ENCODE data around the gene TENM4.

Gene TENM4

GRCh38 chr11:78662811-78663210 is 778.0 kb downstream of the TENM4 start:
- H3K27ac ChIP-seq = no peak overlapping the region

GRCh38 chr11:78660471-78660870 is 780.4 kb downstream of the TENM4 start:
- Histone ChIP-seq H3K9ac (ENCODE audit: insufficient read length) (no peak overlapping the region), H3K9me3 (ENCODE audit: low read depth, low read length) (no peaks in the 10 kb centered on the region), H3K36me3 (ENCODE audit: insufficient read depth, low read length) (no peaks in the 10 kb centered on the region), H3K4me3 (no peak overlapping the region), H3K27ac (no peak overlapping the region)
- no peak for TF ChIP-seq EZH2 (IDR thresholded peaks at IDR 0.05)
- TF ChIP-seq FOXP2 (optimal IDR thresholded peaks at IDR 0.05; ENCODE audit: control extremely low read depth, extremely low read length, insufficient read depth) = no peak
- no peak for TF ChIP-seq POLR2AphosphoS5 (IDR thresholded peaks at IDR 0.05; ENCODE audit: borderline replicate concordance, low read depth, low read length)
- DNase-seq (ENCODE audit: low read depth, low spot score) = no peak

More at GRCh38 chr11:78662811-78663210, 778.0 kb downstream of the TENM4 start:
- no peak for TF ChIP-seq POLR2AphosphoS5 (IDR thresholded peaks at IDR 0.05; ENCODE audit: borderline replicate concordance, low read depth, low read length)
- no peak for TF ChIP-seq FOXP2 (optimal IDR thresholded peaks at IDR 0.05; ENCODE audit: control extremely low read depth, extremely low read length, insufficient read depth)
- no peak for TF ChIP-seq EZH2 (IDR thresholded peaks at IDR 0.05)
- Histone ChIP-seq H3K4me3 (no peak overlapping the region), H3K9me3 (ENCODE audit: low read depth, low read length) (no peaks in the 10 kb centered on the region), H3K36me3 (ENCODE audit: insufficient read depth, low read length) (no peaks in the 10 kb centered on the region), H3K9ac (ENCODE audit: insufficient read length) (no peak overlapping the region)
- no peak for DNase-seq (ENCODE audit: low read depth, low spot score)

GRCh38 chr11:78659326-78660270 is 781.2 kb downstream of the TENM4 start:
- no peak overlapping the region for H3K4me3 ChIP-seq
- H3K36me3 ChIP-seq (ENCODE audit: insufficient read depth, low read length) = no peaks in the 10 kb centered on the region
- H3K9me3 ChIP-seq (ENCODE audit: low read depth, low read length) = no peaks in the 10 kb centered on the region
- no peak for DNase-seq (ENCODE audit: low read depth, low spot score)
- no peak for TF ChIP-seq EZH2 (IDR thresholded peaks at IDR 0.05)
- TF ChIP-seq POLR2AphosphoS5 (IDR thresholded peaks at IDR 0.05; ENCODE audit: borderline replicate concordance, low read depth, low read length) = no peak
- TF ChIP-seq FOXP2 (optimal IDR thresholded peaks at IDR 0.05; ENCODE audit: control extremely low read depth, extremely low read length, insufficient read depth) = no peak
- no peak overlapping the region for H3K9ac ChIP-seq (ENCODE audit: insufficient read length)
- no peak overlapping the region for H3K27ac ChIP-seq

- TF ChIP-seq POLR2AphosphoS5 (IDR thresholded peaks at IDR 0.05; ENCODE audit: borderline replicate concordance, low read depth, low read length) (no peak), FOXP2 (optimal IDR thresholded peaks at IDR 0.05; ENCODE audit: control extremely low read depth, extremely low read length, insufficient read depth) (no peak), EZH2 (IDR thresholded peaks at IDR 0.05) (no peak)
- no peaks in the 10 kb centered on the region for H3K9me3 ChIP-seq (ENCODE audit: low read depth, low read length)
Measured at GRCh38 chr11:78657968-78658839, 782.6 kb downstream of the TENM4 start.

GRCh38 chr11:78657441-78657840 is 783.4 kb downstream of the TENM4 start:
- TF ChIP-seq POLR2AphosphoS5 (IDR thresholded peaks at IDR 0.05; ENCODE audit: borderline replicate concordance, low read depth, low read length) = no peak
- no peak for TF ChIP-seq FOXP2 (optimal IDR thresholded peaks at IDR 0.05; ENCODE audit: control extremely low read depth, extremely low read length, insufficient read depth)
- TF ChIP-seq EZH2 (IDR thresholded peaks at IDR 0.05) = no peak
- Histone ChIP-seq H3K36me3 (ENCODE audit: insufficient read depth, low read length) (no peaks in the 10 kb centered on the region), H3K9me3 (ENCODE audit: low read depth, low read length) (no peaks in the 10 kb centered on the region), H3K27ac (no peak overlapping the region), H3K4me3 (no peak overlapping the region), H3K9ac (ENCODE audit: insufficient read length) (no peak overlapping the region)
- DNase-seq (ENCODE audit: low read depth, low spot score) = no peak

More at GRCh38 chr11:78657968-78658839, 782.6 kb downstream of the TENM4 start:
- no peak for DNase-seq (ENCODE audit: low read depth, low spot score)
- H3K36me3 ChIP-seq (ENCODE audit: insufficient read depth, low read length) = no peaks in the 10 kb centered on the region
- no peak overlapping the region for H3K27ac ChIP-seq
- H3K9ac ChIP-seq (ENCODE audit: insufficient read length) = no peak overlapping the region
- H3K4me3 ChIP-seq = no peak overlapping the region

- TF ChIP-seq EZH2 (IDR thresholded peaks at IDR 0.05) (no peak), POLR2AphosphoS5 (IDR thresholded peaks at IDR 0.05; ENCODE audit: borderline replicate concordance, low read depth, low read length) (no peak), FOXP2 (optimal IDR thresholded peaks at IDR 0.05; ENCODE audit: control extremely low read depth, extremely low read length, insufficient read depth) (no peak)
- DNase-seq (ENCODE audit: low read depth, low spot score) = no peak
- no peaks in the 10 kb centered on the region for H3K36me3 ChIP-seq (ENCODE audit: insufficient read depth, low read length)
Measured at GRCh38 chr11:78656984-78657383, 783.8 kb downstream of the TENM4 start.

GRCh38 chr11:78656327-78656726 is 784.5 kb downstream of the TENM4 start:
- no peak overlapping the region for H3K9ac ChIP-seq (ENCODE audit: insufficient read length)
- H3K36me3 ChIP-seq (ENCODE audit: insufficient read depth, low read length) = no peaks in the 10 kb centered on the region
- DNase-seq (ENCODE audit: low read depth, low spot score) = no peak
- H3K9me3 ChIP-seq (ENCODE audit: low read depth, low read length) = no peaks in the 10 kb centered on the region
- no peak overlapping the region for H3K27ac ChIP-seq
- no peak overlapping the region for H3K4me3 ChIP-seq
- TF ChIP-seq FOXP2 (optimal IDR thresholded peaks at IDR 0.05; ENCODE audit: control extremely low read depth, extremely low read length, insufficient read depth) = no peak
- TF ChIP-seq EZH2 (IDR thresholded peaks at IDR 0.05) = no peak
- TF ChIP-seq POLR2AphosphoS5 (IDR thresholded peaks at IDR 0.05; ENCODE audit: borderline replicate concordance, low read depth, low read length) = no peak

More at GRCh38 chr11:78656984-78657383, 783.8 kb downstream of the TENM4 start:
- H3K4me3 ChIP-seq = no peak overlapping the region
- H3K9me3 ChIP-seq (ENCODE audit: low read depth, low read length) = no peaks in the 10 kb centered on the region
- H3K9ac ChIP-seq (ENCODE audit: insufficient read length) = no peak overlapping the region
- no peak overlapping the region for H3K27ac ChIP-seq

GRCh38 chr11:78655561-78655960 is 785.3 kb downstream of the TENM4 start:
- Histone ChIP-seq H3K36me3 (ENCODE audit: insufficient read depth, low read length) (no peaks in the 10 kb centered on the region), H3K4me3 (no peak overlapping the region), H3K9ac (ENCODE audit: insufficient read length) (no peak overlapping the region), H3K27ac (no peak overlapping the region), H3K9me3 (ENCODE audit: low read depth, low read length) (no peaks in the 10 kb centered on the region)
- TF ChIP-seq POLR2AphosphoS5 (IDR thresholded peaks at IDR 0.05; ENCODE audit: borderline replicate concordance, low read depth, low read length) = no peak
- TF ChIP-seq EZH2 (IDR thresholded peaks at IDR 0.05) = no peak
- no peak for TF ChIP-seq FOXP2 (optimal IDR thresholded peaks at IDR 0.05; ENCODE audit: control extremely low read depth, extremely low read length, insufficient read depth)
- no peak for DNase-seq (ENCODE audit: low read depth, low spot score)
